Activated naive CD4-positive, alpha-beta T cell treated with anti-CD3 and anti-CD28 coated beads, Interleukin-2, amount 10 ng/mL, durations not matched to agents 7 days and 5 days (primary cell): Measurements from ENCODE around the gene ERG.

Experiments
- CTCF ChIA-PET: fragments of 350-600 bp; sonication (Branson Sonifier 250); formaldehyde crosslinking; loops from one replicate; lab custom pipeline; 2021; ENCODE audit warnings: antibody characterized with exemption; lab: Charles Lee
- DNase-seq: peaks from one replicate; pipeline ENCODE4 v3.0.0-alpha.2; 2020
- H3K27ac Mint-ChIP-seq: one replicate; pipeline ENCODE4 v1.8.0; 2021; ENCODE audit warnings: mild to moderate bottlenecking, moderate library complexity, mixed read lengths
- H3K27me3 Mint-ChIP-seq: one replicate; pipeline ENCODE4 v1.8.0; 2021; ENCODE audit warnings: mild to moderate bottlenecking, mixed read lengths
- H3K36me3 Mint-ChIP-seq: one replicate; pipeline ENCODE4 v1.8.0; 2021; ENCODE audit warnings: mixed read lengths
- H3K4me1 Mint-ChIP-seq: one replicate; pipeline ENCODE4 v1.8.0; 2021; ENCODE audit warnings: mixed read lengths
- H3K4me3 Mint-ChIP-seq: one replicate; pipeline ENCODE4 v1.8.0; 2021; ENCODE audit warnings: mild to moderate bottlenecking, moderate library complexity, mixed read lengths
- H3K9me3 Mint-ChIP-seq: one replicate; pipeline ENCODE4 v1.8.0; 2021; ENCODE audit warnings: mixed read lengths

ERG gene

DNA sequence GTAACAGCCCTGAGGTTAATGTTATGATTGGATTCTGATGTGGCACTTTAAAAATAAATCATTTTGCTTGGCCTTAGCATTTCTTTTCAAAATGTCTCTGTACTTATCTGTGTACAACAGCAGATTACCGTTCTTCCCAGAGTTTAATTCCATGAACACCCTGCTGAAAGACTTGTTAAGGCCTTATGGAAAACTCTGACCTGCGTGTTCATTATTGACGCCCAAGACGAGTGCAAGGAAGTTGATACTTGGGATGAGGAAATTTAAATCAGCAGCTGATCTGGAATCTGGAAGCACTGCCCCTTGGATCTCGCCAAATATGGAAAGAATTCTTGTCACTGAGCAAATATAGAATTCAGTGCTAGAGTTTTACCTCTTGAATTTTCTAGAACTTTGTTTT lies 6.7 kb downstream of the ERG start:
- Mint-ChIP-seq H3K27ac (no peak overlapping the region), H3K27me3 (peaks cover 42% of the 10 kb centered on the region), H3K36me3 (no peaks in the 10 kb centered on the region), H3K4me3 (no peak overlapping the region), H3K9me3 (no peaks in the 10 kb centered on the region), H3K4me1 (no peaks in the 10 kb centered on the region)
- CTCF ChIA-PET: no interaction called here
- DNase-seq: no peak

DNA sequence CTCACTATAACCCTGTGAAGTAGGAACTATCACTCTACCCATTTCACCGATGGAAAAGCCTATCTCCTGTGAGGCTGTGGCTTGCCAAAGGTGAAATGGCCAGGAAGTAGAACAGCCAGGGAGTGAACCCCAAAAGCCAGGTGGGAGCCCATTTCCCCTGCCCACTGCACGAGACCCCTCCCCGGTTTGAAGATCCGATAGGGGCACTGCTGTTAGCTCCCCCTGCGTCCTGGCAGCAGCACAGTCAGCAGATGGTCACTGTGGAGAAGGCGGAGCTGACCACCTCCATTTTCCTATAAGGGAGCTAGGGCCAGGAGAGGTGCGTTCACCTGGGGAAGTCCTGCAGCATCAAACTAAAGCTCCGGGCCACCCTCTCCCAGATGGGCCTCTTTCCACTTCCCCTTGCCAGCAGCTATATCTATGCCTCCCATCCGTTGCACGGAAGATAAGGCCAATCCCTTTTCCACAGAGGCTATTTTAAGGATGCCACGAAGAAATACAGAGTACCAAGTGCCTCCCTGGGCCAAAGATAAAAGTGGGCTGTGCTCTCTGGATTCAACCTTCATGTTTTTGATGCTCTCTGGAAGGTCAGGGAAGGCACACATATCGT lies 7.8 kb downstream of the ERG start:
- H3K36me3 Mint-ChIP-seq: no peaks in the 10 kb centered on the region
- no peaks in the 10 kb centered on the region for H3K4me1 Mint-ChIP-seq
- H3K27ac Mint-ChIP-seq: no peak overlapping the region
- H3K4me3 Mint-ChIP-seq: no peak overlapping the region
- H3K9me3 Mint-ChIP-seq: no peaks in the 10 kb centered on the region
- H3K27me3 Mint-ChIP-seq: peaks cover 39% of the 10 kb centered on the region
- CTCF ChIA-PET: interaction anchor here (1.1 kb wide), 1 partner anchor 178 kb away, joined by 3 read pairs; no protein-coding TSS in a partner anchor
- no peak for DNase-seq

DNA sequence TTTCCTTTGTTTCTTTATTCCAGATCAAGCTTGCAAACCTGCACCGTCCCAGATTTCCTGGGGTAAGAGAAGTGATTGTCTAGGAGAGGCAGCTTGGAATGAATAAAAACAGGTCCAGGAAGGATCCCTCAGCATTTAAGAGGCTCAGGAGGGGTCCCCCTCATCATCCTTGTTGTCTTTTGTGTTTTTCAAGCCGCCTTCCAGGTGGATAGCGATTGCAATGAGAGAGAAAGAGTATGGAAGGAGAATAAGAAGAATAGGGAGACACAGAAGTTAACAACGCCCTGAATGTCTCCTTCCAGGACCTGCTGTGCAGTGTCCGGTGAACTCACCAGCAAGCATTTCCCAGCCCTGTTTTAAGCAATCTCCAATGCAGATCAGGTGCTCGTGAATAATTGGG lies 8.5 kb downstream of the ERG start:
- Mint-ChIP-seq H3K4me3 (no peak overlapping the region), H3K27ac (no peak overlapping the region), H3K36me3 (no peaks in the 10 kb centered on the region), H3K9me3 (no peaks in the 10 kb centered on the region), H3K4me1 (no peaks in the 10 kb centered on the region), H3K27me3 (peaks cover 31% of the 10 kb centered on the region)
- no peak for DNase-seq
- CTCF ChIA-PET: interaction anchor here (1.1 kb wide), 1 partner anchor 179 kb away, joined by 3 read pairs; no protein-coding TSS in a partner anchor

DNA sequence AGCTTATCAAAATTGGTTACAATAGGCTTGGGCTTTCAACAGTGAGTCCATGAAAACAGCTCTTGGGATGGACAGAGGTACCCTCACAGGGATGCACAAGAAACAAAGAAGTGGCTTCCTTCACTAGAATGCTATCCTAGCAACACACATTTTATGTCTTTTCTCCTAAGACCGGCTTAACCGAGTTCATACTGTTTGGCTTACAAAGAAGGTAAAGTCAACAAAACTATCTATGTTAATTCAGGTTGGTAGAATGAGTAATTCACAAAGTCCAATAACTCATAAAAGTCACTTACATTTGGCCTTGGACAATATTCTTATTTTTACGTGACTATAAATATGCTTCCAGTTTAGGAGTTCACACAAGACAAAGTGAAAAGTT lies 9.0 kb downstream of the ERG start:
- no peaks in the 10 kb centered on the region for H3K36me3 Mint-ChIP-seq
- CTCF ChIA-PET: no interaction called here
- H3K4me1 Mint-ChIP-seq: no peaks in the 10 kb centered on the region
- DNase-seq: no peak
- H3K4me3 Mint-ChIP-seq: no peak overlapping the region
- H3K27me3 Mint-ChIP-seq: peaks cover 28% of the 10 kb centered on the region
- H3K27ac Mint-ChIP-seq: no peak overlapping the region
- H3K9me3 Mint-ChIP-seq: no peaks in the 10 kb centered on the region

DNA sequence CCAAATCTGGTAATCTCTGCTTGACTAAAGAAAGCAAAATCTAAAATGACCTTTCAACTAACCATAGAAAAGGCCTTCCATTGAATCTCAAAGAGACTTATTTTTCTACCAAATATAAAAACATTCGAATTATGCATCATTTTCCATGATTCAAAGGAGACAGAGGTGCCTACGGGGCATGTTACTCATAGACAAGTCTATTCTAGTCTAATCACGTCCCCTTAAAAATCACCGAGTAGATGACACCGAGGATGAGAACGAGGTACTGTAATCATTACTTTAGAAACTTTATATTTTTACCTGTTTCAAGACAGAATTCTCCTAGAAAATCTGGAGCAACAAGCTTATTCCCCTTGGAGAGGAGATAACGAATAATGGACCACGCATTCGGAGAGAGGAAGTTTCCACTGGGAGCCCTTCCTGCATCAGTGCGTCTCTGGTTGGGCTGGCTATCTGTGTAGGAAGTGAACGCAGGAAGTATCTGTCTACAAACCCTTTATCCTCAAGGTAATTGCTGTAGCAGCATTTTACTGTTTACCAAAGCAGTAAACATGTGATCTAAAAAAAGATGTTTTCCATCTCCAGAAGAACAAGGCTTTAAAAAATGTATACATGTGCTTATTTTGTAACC lies 9.5 kb downstream of the ERG start:
- Mint-ChIP-seq H3K36me3 (no peaks in the 10 kb centered on the region), H3K4me1 (no peaks in the 10 kb centered on the region), H3K9me3 (no peaks in the 10 kb centered on the region), H3K4me3 (no peak overlapping the region), H3K27ac (no peak overlapping the region), H3K27me3 (peaks cover 23% of the 10 kb centered on the region)
- DNase-seq: no peak
- CTCF ChIA-PET: no interaction called here

DNA sequence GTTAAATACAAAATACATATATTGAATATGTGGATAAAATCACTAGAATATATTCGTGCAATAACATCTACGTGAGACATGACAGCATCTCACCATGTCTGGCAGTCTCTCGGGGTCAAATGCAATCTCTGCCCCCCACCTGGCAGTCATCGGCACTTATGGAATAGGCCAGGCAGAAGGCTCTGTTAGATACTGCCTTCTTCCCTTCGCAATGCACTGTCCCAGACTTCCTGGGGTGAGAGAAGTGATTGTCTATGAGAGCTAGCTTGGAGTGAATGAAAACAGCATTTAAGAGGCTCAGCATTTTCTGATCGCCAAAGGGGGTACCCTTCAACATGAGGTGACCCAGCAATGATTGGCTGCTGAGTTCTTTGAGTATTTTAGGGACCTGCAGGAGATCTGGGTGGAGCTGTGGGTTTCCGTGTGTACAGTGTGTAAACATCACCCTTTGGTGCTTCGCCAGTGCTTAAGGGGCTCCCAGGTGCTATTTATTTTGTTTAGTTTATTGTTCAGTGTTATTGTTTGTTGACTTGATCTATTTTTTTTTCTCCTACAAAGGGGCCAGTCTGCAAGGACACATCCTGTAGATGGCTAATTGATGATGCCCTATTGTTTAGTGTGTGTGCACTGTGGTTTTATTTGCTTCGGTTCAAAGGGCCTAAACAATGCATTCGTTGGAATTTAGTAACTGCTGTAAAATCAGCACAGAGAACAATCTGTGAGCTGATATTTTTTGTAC lies 10.2 kb downstream of the ERG start:
- Mint-ChIP-seq H3K4me1 (no peaks in the 10 kb centered on the region), H3K27me3 (peaks cover 18% of the 10 kb centered on the region), H3K27ac (no peak overlapping the region)

DNA sequence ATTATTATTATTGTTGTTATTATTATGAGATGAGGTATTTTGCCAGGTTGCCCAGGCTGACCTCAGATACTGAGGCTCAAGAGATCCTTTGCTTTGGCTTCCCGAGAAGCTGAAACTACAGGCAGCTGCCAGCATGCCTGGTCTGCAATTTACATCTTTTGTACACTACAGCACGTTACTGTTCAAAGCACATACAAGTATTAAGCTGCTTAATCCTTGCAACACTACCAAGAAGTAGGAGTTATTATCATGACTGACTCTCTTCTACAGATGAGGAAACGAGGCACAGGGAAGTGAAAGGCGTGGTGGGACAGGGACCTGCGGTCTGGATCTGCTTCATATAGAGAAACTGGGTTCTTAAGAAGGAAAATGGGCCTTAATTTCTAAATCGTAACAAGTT lies 11.6 kb downstream of the ERG start:
- Mint-ChIP-seq H3K4me3 (no peak overlapping the region), H3K27ac (no peak overlapping the region), H3K9me3 (no peaks in the 10 kb centered on the region), H3K36me3 (no peaks in the 10 kb centered on the region), H3K4me1 (no peaks in the 10 kb centered on the region), H3K27me3 (peaks cover 18% of the 10 kb centered on the region)
- DNase-seq: no peak
- CTCF ChIA-PET: no interaction called here

More for the DNA sequence above, 10.2 kb downstream of the ERG start:
- H3K4me3 Mint-ChIP-seq: no peak overlapping the region
- no peaks in the 10 kb centered on the region for H3K36me3 Mint-ChIP-seq
- no peaks in the 10 kb centered on the region for H3K9me3 Mint-ChIP-seq
- CTCF ChIA-PET: no interaction called here
- DNase-seq: no peak

DNA sequence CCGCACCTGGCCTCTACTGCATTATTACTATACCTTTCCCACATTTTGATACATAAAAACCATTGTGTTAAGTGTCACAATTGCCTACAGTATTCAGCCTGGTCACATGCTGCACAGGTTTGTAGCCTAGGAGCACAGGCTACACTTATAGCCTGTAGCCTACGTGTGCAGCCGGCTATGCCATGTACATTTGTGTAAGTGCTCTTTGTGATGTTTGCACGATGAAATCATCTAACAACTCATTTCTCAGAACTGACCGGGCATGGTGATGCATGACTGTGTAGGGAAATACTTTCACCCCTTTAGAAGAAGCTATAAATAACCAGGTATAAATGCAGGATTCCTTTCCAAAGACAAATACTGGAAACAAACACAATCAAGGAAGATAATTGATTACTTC lies 12.1 kb downstream of the ERG start:
- CTCF ChIA-PET: no interaction called here
- no peaks in the 10 kb centered on the region for H3K4me1 Mint-ChIP-seq
- no peak overlapping the region for H3K4me3 Mint-ChIP-seq
- no peak overlapping the region for H3K27ac Mint-ChIP-seq
- no peaks in the 10 kb centered on the region for H3K9me3 Mint-ChIP-seq
- no peaks in the 10 kb centered on the region for H3K36me3 Mint-ChIP-seq
- no peak for DNase-seq
- H3K27me3 Mint-ChIP-seq: peaks cover 18% of the 10 kb centered on the region

DNA sequence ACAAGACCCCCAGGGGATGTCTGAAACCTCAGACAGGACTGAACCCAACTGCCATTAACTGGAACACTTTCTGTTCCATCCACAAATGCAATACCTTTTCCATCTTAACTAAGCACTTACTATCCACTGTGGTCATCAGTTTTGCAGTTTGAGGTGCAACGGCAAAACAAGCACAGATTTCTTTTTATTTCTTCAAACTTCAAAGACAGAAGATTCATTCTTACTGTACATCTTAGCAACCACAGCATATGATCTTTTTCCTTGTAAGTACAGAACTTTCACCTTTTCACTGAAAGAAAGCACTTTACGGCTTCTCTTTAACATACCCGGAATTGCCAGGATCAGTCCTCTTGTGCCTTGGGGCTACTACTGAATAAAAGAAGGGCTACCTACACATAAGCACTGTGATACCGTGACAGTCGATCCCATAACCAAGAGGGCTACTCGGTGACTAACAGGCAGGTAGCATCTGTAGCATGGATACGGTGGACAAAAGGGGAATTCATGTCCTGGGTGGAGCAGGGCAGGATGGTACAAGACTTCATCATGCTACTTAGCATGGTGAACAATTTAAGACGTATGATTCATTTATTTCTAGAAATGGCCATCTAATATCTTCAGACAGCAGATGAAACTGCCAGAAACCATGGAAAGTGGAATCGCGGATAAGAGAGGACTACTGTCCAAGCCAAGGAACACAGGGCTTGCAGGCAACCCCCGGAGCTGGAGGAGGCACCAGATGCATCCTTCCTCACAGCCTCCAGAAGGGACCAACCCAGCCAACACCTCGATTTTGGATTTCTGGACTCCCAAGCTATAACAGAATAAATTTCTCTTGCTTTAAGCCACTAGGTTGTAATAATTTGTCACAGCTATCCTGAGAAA lies 18.4 kb downstream of the ERG start:
- no peak for DNase-seq
- H3K27ac Mint-ChIP-seq: no peak overlapping the region
- H3K36me3 Mint-ChIP-seq: no peaks in the 10 kb centered on the region
- H3K27me3 Mint-ChIP-seq: peaks cover 44% of the 10 kb centered on the region
- H3K9me3 Mint-ChIP-seq: no peaks in the 10 kb centered on the region
- H3K4me3 Mint-ChIP-seq: no peak overlapping the region
- CTCF ChIA-PET: no interaction called here
- peaks cover 7% of the 10 kb centered on the region for H3K4me1 Mint-ChIP-seq

DNA sequence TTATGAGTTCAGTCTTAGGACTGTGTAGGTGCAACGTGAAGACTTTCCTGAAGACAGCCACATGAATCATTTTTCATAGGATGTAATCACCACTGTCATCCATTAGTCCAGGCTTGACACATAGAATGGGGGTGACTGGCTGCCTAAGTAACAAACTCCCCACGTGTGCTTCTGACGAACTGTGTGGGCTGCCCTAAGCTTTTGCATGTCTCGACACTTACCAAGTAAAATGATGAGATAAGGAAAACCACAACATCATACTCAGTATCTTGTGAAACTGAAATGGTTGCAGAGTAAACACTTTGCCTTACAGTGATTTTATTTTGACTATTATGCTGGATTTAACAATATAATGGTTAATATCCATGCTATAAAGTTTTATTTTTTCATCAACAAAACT lies 19.5 kb downstream of the ERG start:
- DNase-seq: peak; percentile 21
- H3K27me3 Mint-ChIP-seq: peaks cover 51% of the 10 kb centered on the region
- no peak overlapping the region for H3K27ac Mint-ChIP-seq
- no peaks in the 10 kb centered on the region for H3K9me3 Mint-ChIP-seq
- CTCF ChIA-PET: no interaction called here
- H3K4me1 Mint-ChIP-seq: peaks cover 7% of the 10 kb centered on the region
- H3K4me3 Mint-ChIP-seq: no peak overlapping the region
- no peaks in the 10 kb centered on the region for H3K36me3 Mint-ChIP-seq

DNA sequence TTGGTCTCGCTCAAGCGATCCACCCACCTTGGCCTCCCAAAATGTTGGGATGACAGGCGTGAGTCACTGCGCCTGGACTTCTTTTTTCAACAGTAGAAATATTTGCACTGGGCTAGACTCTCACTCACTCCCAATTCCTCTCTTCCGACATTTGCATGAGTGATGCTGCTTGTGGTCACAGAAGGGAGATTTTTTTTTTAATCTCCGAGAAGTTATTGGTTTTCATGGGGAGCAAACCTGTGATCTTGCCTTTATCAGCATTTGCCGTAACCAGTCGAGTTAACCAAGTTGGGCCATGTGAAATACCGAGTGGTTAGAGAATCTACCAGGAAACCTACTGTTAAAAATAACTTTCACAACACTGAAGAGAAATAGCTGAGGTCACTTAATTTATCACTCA lies 21.1 kb downstream of the ERG start:
- no peaks in the 10 kb centered on the region for H3K36me3 Mint-ChIP-seq
- H3K27ac Mint-ChIP-seq: no peak overlapping the region
- H3K4me3 Mint-ChIP-seq: no peak overlapping the region
- CTCF ChIA-PET: interaction anchor here (0.6 kb wide), 1 partner anchor 894 kb away, joined by 4 read pairs; no protein-coding TSS in a partner anchor
- DNase-seq: no peak
- H3K27me3 Mint-ChIP-seq: peaks cover 63% of the 10 kb centered on the region
- no peaks in the 10 kb centered on the region for H3K9me3 Mint-ChIP-seq
- H3K4me1 Mint-ChIP-seq: peaks cover 7% of the 10 kb centered on the region

DNA sequence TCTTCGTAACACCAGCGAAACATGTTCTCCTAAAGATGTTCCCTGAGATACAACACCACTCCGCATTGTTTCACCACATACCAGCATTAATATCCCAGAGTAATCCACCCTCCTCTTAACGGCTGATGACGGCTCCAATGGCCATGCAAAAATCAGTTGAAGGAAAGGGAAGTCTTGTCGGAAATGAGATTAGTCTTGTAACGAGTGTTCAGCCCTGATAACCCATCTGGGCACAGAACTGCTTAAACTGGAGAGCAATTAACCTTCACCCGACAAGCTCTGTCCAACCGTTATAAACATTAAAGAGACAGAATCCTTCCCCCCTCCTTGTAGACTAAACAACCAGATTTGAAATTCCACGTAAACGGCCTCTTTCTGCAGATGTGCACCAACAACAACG lies 21.9 kb downstream of the ERG start:
- Mint-ChIP-seq H3K9me3 (no peaks in the 10 kb centered on the region), H3K4me1 (peaks cover 7% of the 10 kb centered on the region), H3K27me3 (peaks cover 63% of the 10 kb centered on the region), H3K36me3 (no peaks in the 10 kb centered on the region), H3K4me3 (no peak overlapping the region), H3K27ac (no peak overlapping the region)
- no peak for DNase-seq
- CTCF ChIA-PET: no interaction called here

DNA sequence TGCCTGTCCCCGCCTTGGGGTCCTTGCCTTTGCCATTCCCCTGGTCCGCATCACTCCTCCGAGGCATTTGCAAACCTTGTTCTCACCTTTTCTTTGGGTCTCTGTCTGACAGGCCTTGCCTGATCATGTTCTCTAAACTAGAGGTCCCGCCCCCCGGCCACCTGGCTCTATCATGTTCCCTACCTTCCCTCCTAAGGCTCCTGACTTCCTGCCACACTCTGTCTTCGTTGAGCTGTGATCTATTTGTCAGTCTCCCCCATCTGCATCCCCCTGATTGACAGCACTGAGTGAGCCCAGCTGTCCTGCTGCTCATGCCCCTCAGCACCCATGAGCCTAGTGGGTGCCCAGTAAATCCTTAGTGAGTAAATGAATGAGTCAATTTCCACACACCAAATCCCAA lies 22.8 kb downstream of the ERG start:
- no peak for DNase-seq
- no peaks in the 10 kb centered on the region for H3K36me3 Mint-ChIP-seq
- peaks cover 7% of the 10 kb centered on the region for H3K4me1 Mint-ChIP-seq
- H3K4me3 Mint-ChIP-seq: no peak overlapping the region
- no peak overlapping the region for H3K27ac Mint-ChIP-seq
- CTCF ChIA-PET: no interaction called here
- no peaks in the 10 kb centered on the region for H3K9me3 Mint-ChIP-seq
- H3K27me3 Mint-ChIP-seq: peaks cover 67% of the 10 kb centered on the region

DNA sequence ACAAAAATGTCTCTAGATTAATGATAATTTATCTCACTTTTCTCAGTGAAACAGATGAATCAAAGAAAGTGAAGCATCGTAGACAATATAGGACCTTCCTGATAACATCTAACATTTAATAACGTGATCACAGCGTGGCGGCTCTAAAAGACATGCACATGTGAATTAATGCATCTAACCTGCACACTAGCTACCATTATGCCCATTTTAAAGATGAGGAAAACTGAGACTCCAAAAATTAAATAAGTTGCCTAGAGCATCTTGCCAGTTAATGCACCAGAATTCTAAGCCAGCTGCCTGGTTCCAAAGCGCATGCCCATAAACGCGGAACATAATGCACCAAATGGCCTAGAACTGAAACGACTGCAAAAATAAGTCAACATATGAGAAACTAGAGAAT lies 23.5 kb downstream of the ERG start:
- no peaks in the 10 kb centered on the region for H3K9me3 Mint-ChIP-seq
- H3K27ac Mint-ChIP-seq: no peak overlapping the region
- peaks cover 7% of the 10 kb centered on the region for H3K4me1 Mint-ChIP-seq
- CTCF ChIA-PET: no interaction called here
- H3K36me3 Mint-ChIP-seq: no peaks in the 10 kb centered on the region
- peaks cover 63% of the 10 kb centered on the region for H3K27me3 Mint-ChIP-seq
- H3K4me3 Mint-ChIP-seq: no peak overlapping the region
- no peak for DNase-seq
